DOHH2 (cell line): ENCODE measurements around the gene USF1.

Source experiments
- CTCF ChIP-seq: fragments of 200-600 bp; sonication (generic); IDR thresholded peaks from one replicate; pipeline ENCODE4 v1.5.1; 2014; ENCODE audit warnings: antibody characterized with exemption, mild to moderate bottlenecking, low read depth, low read length; ENCODE audit not compliant: poor library complexity, severe bottlenecking
- EZH2phosphoT487 ChIP-seq: fragments of 200-600 bp; sonication (generic); IDR thresholded peaks from 2 replicates; pipeline ENCODE4 v1.6.1; 2017; ENCODE audit warnings: borderline replicate concordance, mild to moderate bottlenecking, antibody characterized with exemption, low read length, moderate library complexity, mixed read lengths

- TF ChIP-seq CTCF (peak; percentile 75), EZH2phosphoT487 (no peak)
Measured at GRCh38 chr1:161054805-161055204, 9.0 kb upstream of the USF1 start.
